RWPE1 (cell line): ENCODE measurements around the gene NCAM1.

Experiments used
- CTCF ChIA-PET: fragments of 350-600 bp; sonication (Branson Sonifier 250); formaldehyde crosslinking; extraction: SDS; loops from one replicate; lab custom pipeline; 2021; lab: Yijun Ruan, JAX
- POLR2A ChIA-PET: fragments of 400-600 bp; formaldehyde crosslinking; extraction: SDS; loops from one replicate; lab custom pipeline; 2020; ENCODE audit warnings: antibody characterized with exemption; ENCODE audit not compliant: low non-redundant PET; lab: Yijun Ruan, JAX
- DNase-seq: peaks from one replicate; pipeline ENCODE4 v3.0.0; 2012; ENCODE audit warnings: low spot score
- H3K27ac ChIP-seq: fragments of 450-650 bp; 2 replicates; pipeline ENCODE4 v1.5.1; 2017
- TF ChIP-seq, protein P1 (sequence below): fragments of 450-650 bp; conservative IDR thresholded peaks from 2 replicates; pipeline ENCODE4 v1.5.1; 2017; ENCODE audit warnings: low read depth, mild to moderate bottlenecking

Gene NCAM1

DNA sequence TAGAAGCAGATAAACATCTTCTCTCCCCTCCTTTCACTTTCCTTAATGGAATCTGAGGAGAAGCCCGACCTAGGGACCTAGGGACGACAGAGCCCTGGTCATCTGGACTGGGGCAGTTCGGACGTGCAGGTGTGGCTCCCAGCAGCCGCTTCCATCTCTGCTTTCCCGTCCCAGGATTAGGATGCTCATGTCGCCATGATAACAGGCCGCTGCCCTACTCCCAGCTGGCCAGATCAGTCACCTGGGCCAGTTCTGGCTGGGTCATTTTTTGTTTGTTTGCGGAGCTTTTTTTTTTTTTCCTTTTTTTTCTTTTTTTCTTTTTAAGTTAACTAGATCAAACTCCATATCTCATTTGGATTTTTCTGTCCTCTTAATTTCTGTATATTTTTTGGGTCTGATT, 186.9 kb downstream of the NCAM1 start:
- POLR2A ChIA-PET, result no interaction called here
- CTCF ChIA-PET, result interaction anchor here (0.8 to 1.3 kb wide), 2 partner anchors 142 to 868 kb away, joined by 3 to 4 read pairs; no protein-coding TSS in a partner anchor
- TF ChIP-seq, protein P1, sequence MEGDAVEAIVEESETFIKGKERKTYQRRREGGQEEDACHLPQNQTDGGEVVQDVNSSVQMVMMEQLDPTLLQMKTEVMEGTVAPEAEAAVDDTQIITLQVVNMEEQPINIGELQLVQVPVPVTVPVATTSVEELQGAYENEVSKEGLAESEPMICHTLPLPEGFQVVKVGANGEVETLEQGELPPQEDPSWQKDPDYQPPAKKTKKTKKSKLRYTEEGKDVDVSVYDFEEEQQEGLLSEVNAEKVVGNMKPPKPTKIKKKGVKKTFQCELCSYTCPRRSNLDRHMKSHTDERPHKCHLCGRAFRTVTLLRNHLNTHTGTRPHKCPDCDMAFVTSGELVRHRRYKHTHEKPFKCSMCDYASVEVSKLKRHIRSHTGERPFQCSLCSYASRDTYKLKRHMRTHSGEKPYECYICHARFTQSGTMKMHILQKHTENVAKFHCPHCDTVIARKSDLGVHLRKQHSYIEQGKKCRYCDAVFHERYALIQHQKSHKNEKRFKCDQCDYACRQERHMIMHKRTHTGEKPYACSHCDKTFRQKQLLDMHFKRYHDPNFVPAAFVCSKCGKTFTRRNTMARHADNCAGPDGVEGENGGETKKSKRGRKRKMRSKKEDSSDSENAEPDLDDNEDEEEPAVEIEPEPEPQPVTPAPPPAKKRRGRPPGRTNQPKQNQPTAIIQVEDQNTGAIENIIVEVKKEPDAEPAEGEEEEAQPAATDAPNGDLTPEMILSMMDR, result no peak

DNA sequence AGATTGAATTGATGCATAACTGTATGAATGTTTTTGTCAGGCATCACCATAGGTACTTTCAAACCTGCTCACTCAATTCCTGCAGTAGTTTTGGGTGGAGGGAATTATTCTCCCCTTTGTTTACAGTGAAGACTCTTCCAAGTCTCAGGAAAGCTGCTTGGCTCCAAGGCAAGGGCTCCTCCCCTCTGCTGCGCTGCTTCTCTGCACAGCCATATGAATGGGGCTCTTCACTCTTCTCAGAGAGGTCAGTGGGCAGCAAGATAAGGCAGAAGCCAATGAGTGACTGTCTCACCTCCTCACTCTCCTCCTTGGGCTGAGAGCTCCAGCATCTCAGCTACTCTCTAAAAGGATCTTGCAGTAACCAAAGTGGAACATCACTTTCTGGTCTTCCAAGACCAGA, 187.4 kb downstream of the NCAM1 start:
- no peak overlapping the region for H3K27ac ChIP-seq
- DNase-seq, result no peak
- ChIA-PET POLR2A (no interaction called here), CTCF (interaction anchor here (0.8 kb wide), 1 partner anchor 868 kb away, joined by 3 read pairs; no protein-coding TSS in a partner anchor)
- TF ChIP-seq, protein P1, result no peak

More for the DNA sequence above, 186.9 kb downstream of the NCAM1 start:
- DNase-seq, result no peak
- H3K27ac ChIP-seq, result no peak overlapping the region

DNA sequence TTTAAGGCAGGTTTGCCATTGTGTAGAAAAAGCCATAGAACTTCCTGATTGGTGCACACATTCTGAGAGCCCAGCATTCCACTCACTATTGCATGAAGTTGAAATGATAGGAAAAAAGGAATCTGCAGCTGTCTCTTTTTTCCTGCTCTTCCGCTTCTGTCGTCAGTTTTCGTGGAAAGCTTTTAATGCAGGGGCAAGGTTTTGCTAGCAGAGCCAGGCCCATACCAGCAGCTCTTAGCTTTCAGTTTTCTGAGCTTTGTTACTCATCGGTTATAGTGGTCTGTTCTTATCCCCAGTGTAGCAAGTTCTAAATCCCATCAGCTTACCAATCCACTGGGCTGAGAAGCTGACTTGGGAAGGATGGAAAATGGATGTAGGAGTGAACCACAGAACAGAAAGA, 190.3 kb downstream of the NCAM1 start:
- CTCF ChIA-PET, result no interaction called here
- TF ChIP-seq, protein P1, result no peak
- no peak overlapping the region for H3K27ac ChIP-seq
- POLR2A ChIA-PET, result no interaction called here
- no peak for DNase-seq

DNA sequence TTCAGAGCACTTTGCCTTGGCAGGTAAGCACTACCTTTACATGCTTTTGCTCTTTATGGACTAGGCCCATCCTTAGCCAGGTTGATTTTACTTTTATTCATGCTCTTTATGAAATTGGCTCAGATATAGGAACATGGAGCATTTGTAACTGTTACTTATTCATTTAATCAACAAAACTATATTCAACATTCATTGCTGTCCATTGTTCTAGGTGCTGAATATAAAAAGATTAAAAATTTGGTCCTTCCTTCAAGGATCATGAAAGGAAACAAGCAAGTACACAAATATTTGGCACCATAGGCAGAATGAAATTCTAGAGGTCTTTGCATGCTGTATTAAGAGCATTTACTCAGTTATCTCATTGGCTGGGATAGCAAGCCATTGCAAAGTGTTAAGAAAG, 191.3 kb downstream of the NCAM1 start:
- ChIA-PET CTCF (no interaction called here), POLR2A (no interaction called here)
- TF ChIP-seq, protein P1, result no peak
- H3K27ac ChIP-seq, result no peak overlapping the region
- DNase-seq, result no peak

DNA sequence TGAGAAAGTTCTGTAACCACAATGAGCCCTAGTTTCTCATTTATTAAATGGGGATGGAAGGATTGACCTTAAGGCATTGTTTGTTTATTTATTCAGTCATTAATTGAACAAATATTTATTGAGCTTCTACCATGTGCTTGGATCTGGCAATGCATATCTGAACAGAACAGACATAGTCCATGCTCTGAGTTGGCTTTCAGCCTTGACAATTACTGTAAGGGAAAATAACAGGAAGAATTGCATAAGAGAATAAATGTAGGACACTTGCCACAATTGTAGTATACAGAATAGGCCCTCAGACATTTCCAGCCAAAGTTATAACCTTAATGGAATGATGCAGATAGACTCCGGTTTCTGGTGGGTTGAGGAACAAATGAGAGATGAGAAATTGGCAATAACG, 192.6 kb downstream of the NCAM1 start:
- ChIA-PET POLR2A (no interaction called here), CTCF (no interaction called here)
- TF ChIP-seq, protein P1, result no peak
- no peak for DNase-seq
- no peak overlapping the region for H3K27ac ChIP-seq

DNA sequence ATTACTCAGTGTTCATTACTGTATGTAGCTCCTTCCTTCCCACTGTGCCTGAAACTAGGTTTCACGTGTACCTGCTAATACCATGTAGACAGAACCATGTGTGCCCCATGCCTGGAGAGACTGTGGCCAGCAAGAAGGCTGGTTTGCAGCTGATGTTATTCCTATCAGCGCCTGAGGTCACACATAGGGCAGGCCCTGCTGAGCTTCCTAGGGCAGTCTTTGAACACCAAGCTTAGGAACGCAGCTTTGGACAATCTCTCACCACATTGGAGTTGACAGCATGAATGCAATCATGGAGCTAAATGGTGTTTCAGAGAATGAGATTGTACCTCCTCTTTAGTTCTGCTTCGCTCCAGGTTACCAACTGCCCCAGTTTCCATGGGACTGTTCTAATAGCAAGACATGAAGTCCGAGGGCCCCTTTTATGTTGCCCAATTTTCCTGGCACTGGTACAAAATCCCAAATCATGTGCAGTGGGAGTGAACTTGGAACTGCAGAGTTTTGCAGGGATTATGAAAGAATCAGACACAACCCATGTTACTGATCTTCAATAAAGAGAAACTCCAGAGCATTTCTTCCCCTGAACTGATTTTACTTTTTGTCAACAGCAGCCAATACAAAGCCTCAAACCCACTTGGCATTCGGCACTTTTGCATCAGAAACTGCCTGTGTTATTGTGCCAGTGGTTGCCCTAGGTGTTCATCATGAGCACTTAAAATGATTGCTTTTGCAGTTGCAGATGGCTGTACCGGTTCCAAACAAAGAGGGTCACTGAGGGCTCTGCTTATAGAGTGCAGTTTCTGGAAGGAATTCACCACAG, 199.0 kb downstream of the NCAM1 start:
- ChIA-PET POLR2A (no interaction called here), CTCF (interaction anchor here (0.6 kb wide), 2 partner anchors 9 to 243 kb away, joined by 3 read pairs; no protein-coding TSS in a partner anchor)
- TF ChIP-seq, protein P1, result no peak
- no peak for DNase-seq
- H3K27ac ChIP-seq, result no peak overlapping the region
